NT2/D1 (cell line): ENCODE measurements around the gene TMEM132A.

ENCODE experiments used
- SUZ12 ChIP-seq: IDR thresholded peaks from 2 replicates; pipeline ENCODE4 v1.6.1; 2011; ENCODE audit not compliant: insufficient read length, insufficient read depth; ENCODE audit errors: extremely low read depth
- YY1 ChIP-seq: IDR thresholded peaks from 2 replicates; pipeline ENCODE4 v1.6.1; 2011; ENCODE audit not compliant: insufficient read length, insufficient read depth
- ZNF274 ChIP-seq: IDR thresholded peaks from 2 replicates; pipeline ENCODE4 v1.6.1; 2011; ENCODE audit warnings: mild to moderate bottlenecking, low read depth, low read length

DNA sequence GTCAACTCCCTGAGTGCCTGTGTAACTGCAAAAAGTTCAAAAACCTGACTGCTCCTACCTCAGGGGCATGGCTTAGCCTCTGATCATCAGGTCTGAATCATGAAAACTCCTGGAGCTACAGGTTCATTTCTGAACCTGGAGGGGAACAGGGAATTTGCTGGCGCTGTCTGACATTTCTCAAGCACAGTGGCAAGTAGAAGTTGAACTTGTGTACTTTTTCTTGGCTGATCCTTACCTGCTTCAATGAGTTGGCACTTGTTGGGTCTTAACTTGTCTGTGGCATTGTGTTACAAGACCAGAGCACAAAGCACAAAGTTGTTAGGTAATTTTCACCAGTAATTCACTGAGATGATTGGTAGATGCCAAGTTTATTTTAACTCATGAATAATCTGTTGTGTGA is 7.0 kb upstream of the TMEM132A start:
- TF ChIP-seq ZNF274: no peak
- no peak for TF ChIP-seq YY1
- TF ChIP-seq SUZ12: no peak
